RCC 7860 (cell line): ENCODE data around the gene OR52E8.

Experiments
- DNase-seq: peaks from one replicate; pipeline ENCODE4 v3.0.0-alpha.2; 2015; ENCODE audit warnings: low spot score
- FAIRE-seq: peaks from 2 replicates; lab custom pipeline; 2012; peaks lifted over from hg19 to GRCh38; lab: Jason Lieb, UNC

OR52E8 gene

DNA sequence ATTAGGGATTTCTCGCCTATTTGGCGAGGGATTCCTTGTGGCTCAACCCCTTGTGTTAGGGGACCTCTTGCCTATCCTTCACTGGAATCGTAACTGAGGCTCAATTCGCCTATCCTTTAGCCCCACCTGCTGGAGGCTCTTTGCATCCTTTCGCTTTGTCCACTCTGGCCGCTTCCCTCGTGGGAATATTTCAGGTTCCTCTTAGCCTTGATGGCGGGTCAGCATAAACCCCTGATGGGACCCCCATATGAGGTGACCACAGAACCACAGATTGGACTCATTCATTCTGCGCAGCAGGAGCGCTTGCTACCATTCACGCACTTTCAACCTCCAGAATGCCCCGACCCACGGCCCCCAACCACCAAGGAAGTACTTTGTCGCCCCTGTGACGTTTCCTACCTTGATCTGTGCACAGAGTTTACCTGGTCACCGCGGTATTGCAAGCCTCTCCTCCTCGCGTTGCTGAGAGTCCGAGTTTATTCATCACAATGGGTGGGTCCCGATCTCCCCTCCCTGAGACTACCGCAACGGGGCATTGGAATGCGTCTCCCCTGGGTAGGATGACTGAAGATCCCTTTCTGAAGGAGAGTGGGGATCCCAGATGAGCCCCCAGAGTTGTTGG, 48.9 kb downstream of the OR52E8 start, which contains the start of gene OR52N2:
TSS of gene OR52N2 (plus strand) at position 425 of the 622 bp plus-strand sequence. CDS start 11,412 bp downstream, outside the sequence.
- DNase-seq (peak; percentile 16), FAIRE-seq (no peak)

GRCh38 chr11:5807580-5807979, 49.9 kb downstream of the OR52E8 start:
- no peak for DNase-seq
- FAIRE-seq: no peak
